ENCODE measurements around the gene MRPL49.

Gene MRPL49

GRCh38 chr11:65102142-65103095 is 19.7 kb upstream of the MRPL49 start:
- no peak for TF ChIP-seq CTCF (IDR thresholded peaks at IDR 0.05; ENCODE audit: borderline replicate concordance, control extremely low read depth, extremely low read depth, insufficient read depth, missing control alignments)
- no peak for DNase-seq (ENCODE audit: low spot score)
- in situ Hi-C loops (cut with MboI; ENCODE audit: low sequenced_read_pairs, unreplicated experiment), result no loop called here

- no peak for TF ChIP-seq CTCF (IDR thresholded peaks at IDR 0.05; ENCODE audit: borderline replicate concordance, control extremely low read depth, extremely low read depth, insufficient read depth, missing control alignments)
- DNase-seq (ENCODE audit: low spot score), result no peak
- in situ Hi-C loops (cut with MboI; ENCODE audit: low sequenced_read_pairs, unreplicated experiment), result no loop called here
Measured at GRCh38 chr11:65103476-65103875, 18.6 kb upstream of the MRPL49 start.

GRCh38 chr11:65104628-65105027 is 17.5 kb upstream of the MRPL49 start:
- in situ Hi-C loops (cut with MboI; ENCODE audit: low sequenced_read_pairs, unreplicated experiment), result no loop called here
- no peak for TF ChIP-seq CTCF (IDR thresholded peaks at IDR 0.05; ENCODE audit: borderline replicate concordance, control extremely low read depth, extremely low read depth, insufficient read depth, missing control alignments)
- no peak for DNase-seq (ENCODE audit: low spot score)

- in situ Hi-C loops (cut with MboI; ENCODE audit: low sequenced_read_pairs, unreplicated experiment), result no loop called here
- no peak for DNase-seq (ENCODE audit: low spot score)
- no peak for TF ChIP-seq CTCF (IDR thresholded peaks at IDR 0.05; ENCODE audit: borderline replicate concordance, control extremely low read depth, extremely low read depth, insufficient read depth, missing control alignments)
Measured at GRCh38 chr11:65107078-65107477, 15.0 kb upstream of the MRPL49 start.

GRCh38 chr11:65107751-65108468 is 14.2 kb upstream of the MRPL49 start:
- in situ Hi-C loops (cut with MboI; ENCODE audit: low sequenced_read_pairs, unreplicated experiment), result no loop called here
- no peak for TF ChIP-seq CTCF (IDR thresholded peaks at IDR 0.05; ENCODE audit: borderline replicate concordance, control extremely low read depth, extremely low read depth, insufficient read depth, missing control alignments)
- DNase-seq (ENCODE audit: low spot score), result no peak

GRCh38 chr11:65108469-65109123 is 13.5 kb upstream of the MRPL49 start:
- TF ChIP-seq CTCF (IDR thresholded peaks at IDR 0.05; ENCODE audit: borderline replicate concordance, control extremely low read depth, extremely low read depth, insufficient read depth, missing control alignments), result no peak
- in situ Hi-C loops (cut with MboI; ENCODE audit: low sequenced_read_pairs, unreplicated experiment), result no loop called here
- no peak for DNase-seq (ENCODE audit: low spot score)

Data from GM13976 (cell line).